HepG2 (cell line): ENCODE measurements around the gene MDP1. TPM values are rescaled to one million over a fixed set of nuclear protein-coding genes. Genes with fewer than 3 reads are reported as not detected.
"Not testable (repeated sequence)": the region's sequence is repeated elsewhere in the genome, so short reads cannot be mapped to it uniquely, and the experiment has no call there.

Source experiments
- ATAC-seq: fragments of 200-7000 bp; cut with Tn5 transposase; 3 replicates; pipeline ENCODE4 v1.9.1; 2020; ENCODE audit warnings: mild to moderate bottlenecking, moderate library complexity
- BruUV-seq: library from RNA; stranded (reverse); fragments of 400-500 nt; replicated peaks from 2 replicates; lab custom pipeline; 2021; lab: Mats Ljungman, UMichigan
- CTCF ChIA-PET: fragments of 300-600 bp; formaldehyde crosslinking; extraction: SDS; loops from one replicate; lab custom pipeline; 2021; ENCODE audit warnings: low total read pairs, inconsistent platforms, low intra/inter-chr PET ratio; lab: Yijun Ruan, JAX
- POLR2A ChIA-PET: fragments of 350-600 bp; sonication (Branson Sonifier 250); formaldehyde crosslinking; loops from one replicate; lab custom pipeline; 2020; ENCODE audit warnings: antibody characterized with exemption, inconsistent platforms; lab: Yijun Ruan, JAX
- DNase-seq: peaks from one replicate; pipeline ENCODE4 v3.0.0-alpha.2; 2015; ENCODE audit warnings: low spot score
- FAIRE-seq: peaks from 3 replicates; lab custom pipeline; 2011; peaks lifted over from hg19 to GRCh38; lab: Jason Lieb, UNC
- H2AFZ ChIP-seq: one replicate; pipeline ENCODE4 v1.6.1; 2011; ENCODE audit warnings: low read length, inconsistent platforms
- H3K27ac ChIP-seq: fragments of 300-600 bp; 3 replicates; pipeline ENCODE4 v1.8.0; 2011; ENCODE audit warnings: mixed run types, mild to moderate bottlenecking, mixed read lengths, low read length, inconsistent platforms; ENCODE audit not compliant: insufficient read depth; ENCODE audit errors: extremely low read length
- H3K27me3 ChIP-seq, 2 experiments: fragments of 200-600 bp in 1 of 2; 2 replicates in 1 of 2; 3 replicates in 1 of 2; pipeline versions ENCODE4 v1.6.0 to v1.8.0; 2011; ENCODE audit warnings: low read length in 2 of 2, mild to moderate bottlenecking in 2 of 2, moderate library complexity in 2 of 2, inconsistent platforms in 1 of 2; ENCODE audit not compliant: insufficient read depth in 2 of 2, control insufficient read depth in 1 of 2
- H3K36me3 ChIP-seq, 2 experiments: fragments of 200-600 bp in 1 of 2; replicated peaks in 1 of 2; 2 replicates in 1 of 2; 3 replicates in 1 of 2; pipeline versions ENCODE4 v1.5.1 to v1.8.0; 2011; ENCODE audit warnings: low read length in 2 of 2, inconsistent platforms in 1 of 2; ENCODE audit not compliant: insufficient read depth in 2 of 2, control insufficient read depth in 1 of 2
- H3K4me1 ChIP-seq: 2 replicates; pipeline ENCODE4 v1.5.1; 2012; ENCODE audit warnings: low read length, inconsistent platforms; ENCODE audit not compliant: insufficient read depth
- H3K4me2 ChIP-seq: 2 replicates; pipeline ENCODE4 v1.6.0; 2011; ENCODE audit warnings: low read depth, low read length, inconsistent platforms
- H3K4me3 ChIP-seq, 3 experiments: fragments of 200-600 bp in 1 of 3; sonication (generic), shearing (Covaris generic) in 1 of 3; replicated peaks in 1 of 3; 2 replicates each; pipeline ENCODE4 v1.5.1; 2011 to 2016; ENCODE audit warnings: low read length in 3 of 3, inconsistent platforms in 2 of 3, low read depth in 2 of 3, mild to moderate bottlenecking in 2 of 3, control low read depth in 1 of 3, mixed read lengths in 1 of 3; ENCODE audit not compliant: insufficient read depth in 1 of 3
- H3K79me2 ChIP-seq: one replicate; pipeline ENCODE4 v1.6.1; 2011; ENCODE audit warnings: low read length, inconsistent platforms; ENCODE audit not compliant: insufficient read depth
- H3K9ac ChIP-seq: 2 replicates; pipeline ENCODE4 v1.6.0; 2011; ENCODE audit warnings: mild to moderate bottlenecking, low read depth, low read length, inconsistent platforms; ENCODE audit not compliant: insufficient read depth
- H3K9me3 ChIP-seq: 2 replicates; pipeline ENCODE4 v1.5.1; 2012; ENCODE audit warnings: mild to moderate bottlenecking, low read length
- H4K20me1 ChIP-seq: 2 replicates; pipeline ENCODE4 v1.6.0; 2011; ENCODE audit warnings: inconsistent platforms, mild to moderate bottlenecking, low read length, moderate library complexity; ENCODE audit not compliant: insufficient read depth
- CHCHD3 ChIP-seq: sonication (generic); formaldehyde crosslinking; IDR thresholded peaks from 2 replicates; pipeline ENCODE4 v1.8.0; 2022; ENCODE audit warnings: mild to moderate bottlenecking, missing genetic modification reagents, moderate library complexity
- RBFOX2 ChIP-seq: fragments of 200-400 bp; formaldehyde crosslinking; IDR thresholded peaks from 2 replicates; pipeline ENCODE4 v1.6.1; 2017; ENCODE audit warnings: low read depth, mild to moderate bottlenecking, low read length
- WGBS: methylation state at CpG from one replicate; pipeline ENCODE4 v1.1.6; 2017; ENCODE audit warnings: low lambda C conversion rate; 5-methylcytosine and 5-hydroxymethylcytosine counted together
- in situ Hi-C: cut with HindIII; loops from 2 replicates; pipeline ENCODE4 v1.10.0; 2017; ENCODE audit warnings: low pct_unique_long_range_greater_than_20kb; ENCODE audit not compliant: extremely low pct_ligation_motif_present
- intact Hi-C: fragments of 100-400 bp; cut with micrococcal nuclease; formaldehyde crosslinking; loops from one replicate; pipeline ENCODE4 v1.10.0; 2022; ENCODE audit not compliant: unreplicated experiment
- polyA plus RNA-seq, 8 experiments: library from polyadenylated mRNA; depleted of rRNA in 3 of 8; stranded (reverse) in 7 of 8; unstranded in 1 of 8; fragments of >200 nt; fragmentation: Illumina TruSeq in 4 of 8; extraction: Trizol in 4 of 8; gene quantifications; 2 replicates each; pipeline versions ENCODE4 v1.2.1 to v1.2.3, GENCODE V29; 2011 to 2016; ENCODE audit warnings: low read depth in 4 of 8, missing spikeins in 1 of 8, mixed read lengths in 1 of 8; ENCODE audit not compliant: insufficient read depth in 1 of 8
- total RNA-seq, 5 experiments: library from RNA; depleted of rRNA; stranded (reverse); fragments of >200 nt; fragmentation: Illumina TruSeq; extraction: Trizol; gene quantifications; 2 replicates each; pipeline ENCODE4 v1.2.3, GENCODE V29; 2016; ENCODE audit warnings: low read depth in 1 of 5
- TF ChIP-seq, protein P1 (sequence below): IDR thresholded peaks from 2 replicates; pipeline ENCODE4 v1.6.1; 2016; ENCODE audit warnings: missing genetic modification reagents, missing compliant biosample characterization
- TF ChIP-seq, protein P2 (sequence below): sonication (generic); formaldehyde crosslinking; IDR thresholded peaks from 2 replicates; pipeline ENCODE4 v1.8.1; 2023; ENCODE audit warnings: mild to moderate bottlenecking, moderate library complexity, missing genetic modification reagents
- TF ChIP-seq, protein P3 (sequence below): sonication (generic); formaldehyde crosslinking; IDR thresholded peaks from 2 replicates; pipeline ENCODE4 v1.5.0; 2020; ENCODE audit warnings: mild to moderate bottlenecking, missing genetic modification reagents, borderline replicate concordance

The MDP1 gene
- total and polyA plus RNA-seq, 2 of the 13 experiments (the other 11 are each of a cell fraction or from before 2014, with no cell fraction given), result 44.1 to 48.7 TPM

DNA sequence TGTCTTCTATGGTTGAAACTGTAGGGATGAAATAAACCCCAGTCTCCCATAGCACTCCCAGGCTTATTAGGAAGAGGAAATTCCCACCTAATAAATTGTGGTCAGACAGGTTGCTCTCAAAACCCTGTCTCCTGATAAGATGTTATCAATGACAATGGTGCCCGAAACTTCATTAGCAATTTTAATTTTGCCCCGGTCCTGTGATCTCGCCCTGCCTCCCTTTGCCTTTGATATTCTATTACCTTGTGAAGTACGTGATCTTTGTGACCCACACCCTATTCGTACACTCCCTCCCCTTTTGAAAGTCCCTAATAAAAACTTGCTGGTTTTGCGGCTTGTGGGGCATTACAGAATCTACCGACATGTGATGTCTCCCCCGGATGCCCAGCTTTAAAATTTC, 13.3 kb downstream of the MDP1 start:
- H2AFZ ChIP-seq, in situ Hi-C loops, H3K4me3 ChIP-seq, H3K9me3 ChIP-seq, BruUV-seq, DNase-seq, H3K4me2 ChIP-seq, H3K9ac ChIP-seq, CTCF ChIA-PET, H3K79me2 ChIP-seq, H4K20me1 ChIP-seq, FAIRE-seq, intact Hi-C loops, ATAC-seq, H3K27me3 ChIP-seq, H3K27ac ChIP-seq: not testable (repeated sequence)
- peaks cover 18% of the 10 kb centered on the region for H3K4me1 ChIP-seq
- 0 out of 2 replicates have a peak, but pooled peaks have one; percentile 27 for TF ChIP-seq RBFOX2
- peaks cover 22 to 28% of the 10 kb centered on the region in 2 experiments; a peak in 4 of 5 replicates for H3K36me3 ChIP-seq
- WGBS, result 97% methylated on average over 8 of the region's 8 CpGs
- POLR2A ChIA-PET, result interaction anchor here (1.2 to 2.9 kb wide), 6 partner anchors 10 to 88 kb away, joined by 3 to 23 read pairs (median 5); partner anchors contain the start of genes CHMP4A, DCAF11, IPO4 and MDP1

DNA sequence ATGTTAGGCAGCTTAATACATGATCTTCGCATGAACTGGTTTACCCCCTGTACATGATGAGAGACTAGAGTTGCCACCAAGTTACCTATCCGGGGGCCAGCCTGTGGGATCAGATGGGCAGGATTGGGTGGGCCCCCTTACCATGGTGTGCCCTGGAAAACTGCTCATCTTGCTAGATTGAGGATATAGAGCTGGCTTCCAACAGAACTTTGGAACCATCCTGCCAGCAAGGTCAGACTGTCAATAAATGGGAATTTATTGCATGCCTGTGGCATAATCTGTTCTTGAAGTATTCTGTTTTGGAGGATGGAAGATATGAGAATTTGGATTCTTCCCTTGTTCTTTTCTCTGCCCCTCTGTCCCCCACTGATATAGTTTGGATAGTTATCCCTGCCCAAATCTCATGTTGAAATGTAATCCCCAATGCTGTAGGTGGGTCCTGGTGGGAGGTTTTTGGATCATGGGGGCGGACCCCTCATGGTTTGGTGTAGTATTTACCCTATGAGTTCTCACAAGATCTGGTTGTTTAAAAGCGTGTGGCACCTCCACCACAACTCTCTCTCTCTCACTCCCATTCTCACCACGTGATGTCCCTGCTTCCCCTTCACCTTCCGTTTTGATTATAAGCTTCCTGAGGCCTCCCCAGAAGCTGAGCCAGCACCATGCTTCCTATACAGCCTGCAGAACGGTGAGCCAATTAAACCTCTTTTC, 16.9 kb downstream of the MDP1 start:
- no peak for FAIRE-seq
- intact Hi-C loops, result no loop called here
- Histone ChIP-seq H3K79me2 (peaks cover 33% of the 10 kb centered on the region), H3K4me3 (no peak overlapping the region), H3K4me2 (peak overlapping the region; percentile 35), H2AFZ (no peak overlapping the region), H3K9me3 (no peaks in the 10 kb centered on the region), H3K9ac (peak overlapping the region; percentile 29; the same call in 1 of the 2 replicates), H3K4me1 (peaks cover 45% of the 10 kb centered on the region), H4K20me1 (no peaks in the 10 kb centered on the region), H3K27ac (peak overlapping the region; percentile 26), H3K27me3 (no peaks in the 10 kb centered on the region; a peak in 1 of 5 replicates), H3K36me3 (peaks cover 6% of the 10 kb centered on the region in 2 experiments; a peak in 2 of 5 replicates)
- no TSS peak for BruUV-seq
- no peak for DNase-seq
- ATAC-seq, result no peak
- in situ Hi-C loops, result no loop called here
- 92% methylated on average over 7 of the region's 7 CpGs for WGBS
- CTCF ChIA-PET, result interaction anchor here (0.6 kb wide), 1 partner anchor 153 kb away, joined by 3 read pairs; no protein-coding TSS in a partner anchor
- POLR2A ChIA-PET, result interaction anchor here (1.0 to 4.7 kb wide), 9 partner anchors 8 to 101 kb away, joined by 3 to 44 read pairs (median 5); partner anchors contain the start of genes CHMP4A, DCAF11, DHRS1 and EMC9
- TF ChIP-seq, protein P1, sequence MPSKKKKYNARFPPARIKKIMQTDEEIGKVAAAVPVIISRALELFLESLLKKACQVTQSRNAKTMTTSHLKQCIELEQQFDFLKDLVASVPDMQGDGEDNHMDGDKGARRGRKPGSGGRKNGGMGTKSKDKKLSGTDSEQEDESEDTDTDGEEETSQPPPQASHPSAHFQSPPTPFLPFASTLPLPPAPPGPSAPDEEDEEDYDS, result 0 out of 2 replicates have a peak, but pooled peaks have one; percentile 31
- 0 out of 2 replicates have a peak, but pooled peaks have one; percentile 41 for TF ChIP-seq CHCHD3 (CRISPR knock-in tag)
- TF ChIP-seq, protein P2, sequence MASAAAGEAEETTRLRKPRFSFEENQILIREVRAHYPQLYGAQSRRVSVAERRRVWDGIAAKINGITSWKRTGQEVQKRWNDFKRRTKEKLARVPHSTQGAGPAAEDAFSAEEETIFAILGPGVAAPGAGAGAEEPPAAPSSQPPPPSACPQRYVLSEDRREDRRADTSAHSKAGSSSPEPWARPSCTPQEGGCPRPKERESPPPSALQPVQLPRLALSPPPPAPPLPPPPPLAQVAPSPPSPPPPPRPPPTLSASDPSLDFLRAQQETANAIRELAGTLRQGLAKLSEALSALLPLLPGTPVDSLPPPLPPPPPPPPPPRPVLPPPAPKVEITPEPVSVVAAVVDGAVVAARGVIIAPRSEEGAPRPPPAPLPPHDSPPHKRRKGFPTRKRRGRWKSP, result no peak
- TF ChIP-seq, protein P3, sequence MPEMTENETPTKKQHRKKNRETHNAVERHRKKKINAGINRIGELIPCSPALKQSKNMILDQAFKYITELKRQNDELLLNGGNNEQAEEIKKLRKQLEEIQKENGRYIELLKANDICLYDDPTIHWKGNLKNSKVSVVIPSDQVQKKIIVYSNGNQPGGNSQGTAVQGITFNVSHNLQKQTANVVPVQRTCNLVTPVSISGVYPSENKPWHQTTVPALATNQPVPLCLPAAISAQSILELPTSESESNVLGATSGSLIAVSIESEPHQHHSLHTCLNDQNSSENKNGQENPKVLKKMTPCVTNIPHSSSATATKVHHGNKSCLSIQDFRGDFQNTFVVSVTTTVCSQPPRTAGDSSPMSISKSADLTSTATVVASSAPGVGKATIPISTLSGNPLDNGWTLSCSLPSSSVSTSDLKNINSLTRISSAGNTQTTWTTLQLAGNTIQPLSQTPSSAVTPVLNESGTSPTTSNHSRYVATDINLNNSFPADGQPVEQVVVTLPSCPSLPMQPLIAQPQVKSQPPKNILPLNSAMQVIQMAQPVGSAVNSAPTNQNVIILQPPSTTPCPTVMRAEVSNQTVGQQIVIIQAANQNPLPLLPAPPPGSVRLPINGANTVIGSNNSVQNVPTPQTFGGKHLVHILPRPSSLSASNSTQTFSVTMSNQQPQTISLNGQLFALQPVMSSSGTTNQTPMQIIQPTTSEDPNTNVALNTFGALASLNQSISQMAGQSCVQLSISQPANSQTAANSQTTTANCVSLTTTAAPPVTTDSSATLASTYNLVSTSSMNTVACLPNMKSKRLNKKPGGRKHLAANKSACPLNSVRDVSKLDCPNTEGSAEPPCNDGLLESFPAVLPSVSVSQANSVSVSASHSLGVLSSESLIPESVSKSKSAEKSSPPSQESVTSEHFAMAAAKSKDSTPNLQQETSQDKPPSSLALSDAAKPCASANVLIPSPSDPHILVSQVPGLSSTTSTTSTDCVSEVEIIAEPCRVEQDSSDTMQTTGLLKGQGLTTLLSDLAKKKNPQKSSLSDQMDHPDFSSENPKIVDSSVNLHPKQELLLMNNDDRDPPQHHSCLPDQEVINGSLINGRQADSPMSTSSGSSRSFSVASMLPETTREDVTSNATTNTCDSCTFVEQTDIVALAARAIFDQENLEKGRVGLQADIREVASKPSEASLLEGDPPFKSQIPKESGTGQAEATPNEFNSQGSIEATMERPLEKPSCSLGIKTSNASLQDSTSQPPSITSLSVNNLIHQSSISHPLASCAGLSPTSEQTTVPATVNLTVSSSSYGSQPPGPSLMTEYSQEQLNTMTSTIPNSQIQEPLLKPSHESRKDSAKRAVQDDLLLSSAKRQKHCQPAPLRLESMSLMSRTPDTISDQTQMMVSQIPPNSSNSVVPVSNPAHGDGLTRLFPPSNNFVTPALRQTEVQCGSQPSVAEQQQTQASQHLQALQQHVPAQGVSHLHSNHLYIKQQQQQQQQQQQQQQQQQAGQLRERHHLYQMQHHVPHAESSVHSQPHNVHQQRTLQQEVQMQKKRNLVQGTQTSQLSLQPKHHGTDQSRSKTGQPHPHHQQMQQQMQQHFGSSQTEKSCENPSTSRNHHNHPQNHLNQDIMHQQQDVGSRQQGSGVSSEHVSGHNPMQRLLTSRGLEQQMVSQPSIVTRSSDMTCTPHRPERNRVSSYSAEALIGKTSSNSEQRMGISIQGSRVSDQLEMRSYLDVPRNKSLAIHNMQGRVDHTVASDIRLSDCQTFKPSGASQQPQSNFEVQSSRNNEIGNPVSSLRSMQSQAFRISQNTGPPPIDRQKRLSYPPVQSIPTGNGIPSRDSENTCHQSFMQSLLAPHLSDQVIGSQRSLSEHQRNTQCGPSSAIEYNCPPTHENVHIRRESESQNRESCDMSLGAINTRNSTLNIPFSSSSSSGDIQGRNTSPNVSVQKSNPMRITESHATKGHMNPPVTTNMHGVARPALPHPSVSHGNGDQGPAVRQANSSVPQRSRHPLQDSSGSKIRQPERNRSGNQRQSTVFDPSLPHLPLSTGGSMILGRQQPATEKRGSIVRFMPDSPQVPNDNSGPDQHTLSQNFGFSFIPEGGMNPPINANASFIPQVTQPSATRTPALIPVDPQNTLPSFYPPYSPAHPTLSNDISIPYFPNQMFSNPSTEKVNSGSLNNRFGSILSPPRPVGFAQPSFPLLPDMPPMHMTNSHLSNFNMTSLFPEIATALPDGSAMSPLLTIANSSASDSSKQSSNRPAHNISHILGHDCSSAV, result no peak
